ENCODE results near the gene GLP1R. TPM values are rescaled to one million over a fixed set of nuclear protein-coding genes. Genes with fewer than 3 reads are reported as not detected.

GLP1R gene
- total RNA-seq, 1 donor from 2014 or later = not detected

DNA sequence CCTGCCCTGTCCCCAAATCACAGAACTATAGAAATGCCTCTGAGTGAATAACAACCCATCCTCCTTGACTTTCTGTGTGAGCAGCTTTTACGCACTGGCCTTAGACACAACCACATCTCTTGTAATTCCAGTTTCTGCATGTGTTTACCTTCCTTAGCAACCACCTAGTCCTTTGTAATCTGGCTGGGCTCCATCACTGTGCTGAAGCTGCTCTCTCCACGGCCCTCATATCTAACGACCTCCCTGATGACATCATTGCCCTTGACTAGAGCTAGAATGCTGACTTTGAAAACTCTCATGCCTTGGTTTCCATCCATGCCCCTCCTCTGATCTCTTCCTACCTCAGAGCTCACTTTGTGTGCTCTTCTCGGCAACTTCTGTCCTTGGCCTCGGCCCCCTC is 30.5 kb upstream of the GLP1R start:
- Mint-ChIP-seq H3K9me3 (ENCODE audit: low read depth) (no peaks in the 10 kb centered on the region), H3K4me1 (ENCODE audit: low read depth) (no peaks in the 10 kb centered on the region), H3K27me3 (ENCODE audit: low read depth) (peaks cover 17% of the 10 kb centered on the region), H3K4me3 (ENCODE audit: unreplicated experiment) (no peak overlapping the region), H3K36me3 (ENCODE audit: low read depth) (no peaks in the 10 kb centered on the region), H3K27ac (ENCODE audit: unreplicated experiment) (no peak overlapping the region)
- TF ChIP-seq, protein P1, sequence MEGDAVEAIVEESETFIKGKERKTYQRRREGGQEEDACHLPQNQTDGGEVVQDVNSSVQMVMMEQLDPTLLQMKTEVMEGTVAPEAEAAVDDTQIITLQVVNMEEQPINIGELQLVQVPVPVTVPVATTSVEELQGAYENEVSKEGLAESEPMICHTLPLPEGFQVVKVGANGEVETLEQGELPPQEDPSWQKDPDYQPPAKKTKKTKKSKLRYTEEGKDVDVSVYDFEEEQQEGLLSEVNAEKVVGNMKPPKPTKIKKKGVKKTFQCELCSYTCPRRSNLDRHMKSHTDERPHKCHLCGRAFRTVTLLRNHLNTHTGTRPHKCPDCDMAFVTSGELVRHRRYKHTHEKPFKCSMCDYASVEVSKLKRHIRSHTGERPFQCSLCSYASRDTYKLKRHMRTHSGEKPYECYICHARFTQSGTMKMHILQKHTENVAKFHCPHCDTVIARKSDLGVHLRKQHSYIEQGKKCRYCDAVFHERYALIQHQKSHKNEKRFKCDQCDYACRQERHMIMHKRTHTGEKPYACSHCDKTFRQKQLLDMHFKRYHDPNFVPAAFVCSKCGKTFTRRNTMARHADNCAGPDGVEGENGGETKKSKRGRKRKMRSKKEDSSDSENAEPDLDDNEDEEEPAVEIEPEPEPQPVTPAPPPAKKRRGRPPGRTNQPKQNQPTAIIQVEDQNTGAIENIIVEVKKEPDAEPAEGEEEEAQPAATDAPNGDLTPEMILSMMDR (IDR thresholded peaks at IDR 0.05) = no peak
- no peak for DNase-seq (ENCODE audit: low spot score)

DNA sequence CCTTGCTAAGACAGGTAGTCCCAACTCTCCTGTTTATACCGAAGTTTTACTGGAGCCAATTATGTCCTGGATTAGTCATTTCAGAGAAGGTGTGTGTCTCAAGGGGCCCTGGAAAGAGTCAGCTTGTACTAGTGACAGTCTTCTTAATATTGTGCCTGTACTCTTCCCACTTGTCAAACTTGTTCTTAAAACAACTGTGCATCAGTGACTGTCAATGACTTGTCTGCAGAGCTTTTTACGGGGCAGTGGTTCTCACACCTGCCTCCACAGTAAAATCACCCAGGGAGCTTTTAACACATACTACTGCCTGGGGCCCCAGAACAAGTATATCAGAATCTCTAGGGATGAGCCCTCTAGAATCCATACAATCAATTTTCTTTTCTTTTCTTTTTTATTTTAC is 28.4 kb upstream of the GLP1R start:
- Mint-ChIP-seq H3K36me3 (ENCODE audit: low read depth) (no peaks in the 10 kb centered on the region), H3K4me3 (ENCODE audit: unreplicated experiment) (no peak overlapping the region), H3K27me3 (ENCODE audit: low read depth) (peaks cover 8% of the 10 kb centered on the region)

DNA sequence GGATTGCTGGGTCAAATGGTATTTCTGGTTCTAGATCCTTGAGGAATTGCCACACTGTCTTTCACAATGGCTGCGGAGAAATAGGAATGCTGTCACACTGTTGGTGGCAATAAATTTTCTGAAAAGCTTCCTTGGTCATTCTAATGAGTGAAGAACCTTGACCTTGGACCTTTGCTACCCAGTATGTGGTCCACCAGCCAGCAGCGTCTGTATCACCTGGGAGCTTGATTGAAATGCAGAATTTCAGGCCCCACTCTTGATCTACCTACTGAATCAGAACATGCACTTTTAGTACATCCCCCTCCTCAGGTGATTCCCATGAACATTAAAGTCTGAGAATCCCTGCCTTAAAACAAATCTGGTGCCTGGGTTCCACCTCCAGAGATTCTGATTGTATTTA is 27.5 kb upstream of the GLP1R start:
- no peaks in the 10 kb centered on the region for H3K9me3 Mint-ChIP-seq (ENCODE audit: low read depth)
- H3K36me3 Mint-ChIP-seq (ENCODE audit: low read depth) = no peaks in the 10 kb centered on the region
- no peak overlapping the region for H3K4me3 Mint-ChIP-seq (ENCODE audit: unreplicated experiment)
- H3K4me1 Mint-ChIP-seq (ENCODE audit: low read depth) = no peaks in the 10 kb centered on the region
- no peak for DNase-seq (ENCODE audit: low spot score)
- no peak overlapping the region for H3K27ac Mint-ChIP-seq (ENCODE audit: unreplicated experiment)
- TF ChIP-seq, protein P1 (IDR thresholded peaks at IDR 0.05) = no peak
- peaks cover 11% of the 10 kb centered on the region for H3K27me3 Mint-ChIP-seq (ENCODE audit: low read depth)

More for the DNA sequence above, 28.4 kb upstream of the GLP1R start:
- no peaks in the 10 kb centered on the region for H3K4me1 Mint-ChIP-seq (ENCODE audit: low read depth)
- H3K9me3 Mint-ChIP-seq (ENCODE audit: low read depth) = no peaks in the 10 kb centered on the region
- no peak for DNase-seq (ENCODE audit: low spot score)
- no peak overlapping the region for H3K27ac Mint-ChIP-seq (ENCODE audit: unreplicated experiment)
- TF ChIP-seq, protein P1 (IDR thresholded peaks at IDR 0.05) = no peak

DNA sequence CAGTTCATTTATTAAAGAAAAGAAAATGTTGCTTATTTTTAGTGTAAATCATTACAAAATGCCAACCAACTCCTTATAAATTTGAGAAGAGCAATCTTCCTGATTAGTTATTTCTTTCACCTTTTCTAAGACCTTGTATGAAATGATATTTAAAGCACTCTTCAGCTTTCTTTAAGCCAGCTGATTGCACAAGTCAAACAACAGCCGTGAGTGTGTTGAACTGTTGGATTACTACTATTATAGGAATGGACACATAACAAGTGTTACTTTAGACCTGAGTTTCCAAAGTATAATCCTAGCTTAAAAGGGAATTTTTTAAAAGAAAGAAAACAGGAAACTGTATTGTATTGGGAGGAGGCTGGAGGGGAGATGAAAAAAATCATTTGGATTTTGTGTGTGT is 26.8 kb upstream of the GLP1R start:
- Mint-ChIP-seq H3K27ac (ENCODE audit: unreplicated experiment) (no peak overlapping the region), H3K9me3 (ENCODE audit: low read depth) (no peaks in the 10 kb centered on the region), H3K4me3 (ENCODE audit: unreplicated experiment) (no peak overlapping the region), H3K4me1 (ENCODE audit: low read depth) (no peaks in the 10 kb centered on the region), H3K36me3 (ENCODE audit: low read depth) (no peaks in the 10 kb centered on the region), H3K27me3 (ENCODE audit: low read depth) (peaks cover 17% of the 10 kb centered on the region)
- TF ChIP-seq, protein P1 (IDR thresholded peaks at IDR 0.05) = no peak
- DNase-seq (ENCODE audit: low spot score) = no peak

DNA sequence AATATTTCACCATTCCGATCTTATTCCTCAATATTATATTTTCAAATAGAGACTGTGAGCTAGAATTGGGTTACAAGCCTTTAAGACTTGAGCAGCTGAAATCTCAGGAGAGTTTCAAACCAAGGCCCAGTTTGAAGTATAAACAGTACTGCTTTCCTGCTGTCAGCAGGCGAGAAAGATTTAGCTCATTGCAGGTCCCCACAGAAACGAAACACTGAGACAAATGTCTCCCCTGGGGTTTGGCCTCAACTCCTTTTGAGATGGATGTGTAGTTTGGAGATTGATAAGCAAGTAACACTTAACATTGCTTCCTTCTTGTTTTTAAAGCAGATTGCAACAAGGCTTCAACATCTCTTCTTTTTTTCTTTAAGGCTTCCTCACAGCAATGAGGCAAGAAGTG is 22.4 kb upstream of the GLP1R start:
- H3K9me3 Mint-ChIP-seq (ENCODE audit: low read depth) = no peaks in the 10 kb centered on the region
- H3K36me3 Mint-ChIP-seq (ENCODE audit: low read depth) = no peaks in the 10 kb centered on the region
- TF ChIP-seq, protein P1 (IDR thresholded peaks at IDR 0.05) = no peak
- peaks cover 35% of the 10 kb centered on the region for H3K27me3 Mint-ChIP-seq (ENCODE audit: low read depth)
- no peak for DNase-seq (ENCODE audit: low spot score)
- H3K27ac Mint-ChIP-seq (ENCODE audit: unreplicated experiment) = no peak overlapping the region
- H3K4me1 Mint-ChIP-seq (ENCODE audit: low read depth) = no peaks in the 10 kb centered on the region
- no peak overlapping the region for H3K4me3 Mint-ChIP-seq (ENCODE audit: unreplicated experiment)

Data from chondrocyte (in vitro differentiated cells).